Tibial nerve (tissue), 4 donors: ENCODE data around the gene TBXAS1. TPM values are rescaled to one million over a fixed set of nuclear protein-coding genes. Genes with fewer than 3 reads are reported as not detected.
A peak's percentile ranks its signal among the peaks of the same experiment; 100 is the strongest.

ENCODE experiments used
- DNase-seq, 2 donors: peaks; one replicate each; pipeline ENCODE4 v3.0.0-alpha.2; 2019; ENCODE audit warnings: low spot score in 2 of 2
- H3K27ac ChIP-seq, 4 donors: fragments of 200-600 bp; sonication (generic) in 3 of 4; one replicate each; pipeline ENCODE4 v1.5.1; 2017 to 2019; ENCODE audit warnings: mild to moderate bottlenecking in 1 of 4
- H3K27me3 ChIP-seq, 2 donors: fragments of 200-600 bp; sonication (generic) in 1 of 2; one replicate each; pipeline versions ENCODE4 v1.5.1 to v1.6.0; 2017 to 2019
- H3K36me3 ChIP-seq, 3 donors: fragments of 200-600 bp; sonication (generic); one replicate each; pipeline ENCODE4 v1.5.1; 2018 to 2019
- H3K4me1 ChIP-seq, 4 donors: fragments of 200-600 bp; sonication (generic) in 3 of 4; one replicate each; pipeline ENCODE4 v1.5.1; 2017 to 2019
- H3K4me3 ChIP-seq, 4 donors: fragments of 200-600 bp; sonication (generic) in 3 of 4; one replicate each; pipeline ENCODE4 v1.5.1; 2017 to 2019; ENCODE audit warnings: mild to moderate bottlenecking in 1 of 4, moderate library complexity in 1 of 4
- H3K9me3 ChIP-seq, 4 donors: fragments of 200-600 bp; sonication (generic) in 3 of 4; one replicate each; pipeline ENCODE4 v1.5.1; 2017 to 2019
- CTCF ChIP-seq, 5 experiments: fragments of 200-600 bp in 3 of 5; fragments of 450-650 bp in 2 of 5; sonication (generic) in 3 of 5; IDR thresholded peaks; one replicate each; pipeline ENCODE4 v1.5.1; 2016 to 2019; ENCODE audit warnings: antibody characterized with exemption in 5 of 5, mild to moderate bottlenecking in 3 of 5, moderate library complexity in 2 of 5
- EP300 ChIP-seq, 2 donors: sonication (generic); formaldehyde crosslinking; IDR thresholded peaks; one replicate each; pipeline ENCODE4 v1.6.1; 2017; ENCODE audit warnings: antibody characterized with exemption in 2 of 2, mild to moderate bottlenecking in 1 of 2
- POLR2A ChIP-seq, 2 donors: fragments of 450-650 bp; IDR thresholded peaks; one replicate each; pipeline ENCODE4 v1.6.1; 2017; ENCODE audit warnings: antibody characterized with exemption in 2 of 2, mild to moderate bottlenecking in 2 of 2, moderate library complexity in 2 of 2
- WGBS, 2 donors: methylation state at CpG; one replicate each; pipeline ENCODE4 v1.1.5; 2018; 5-methylcytosine and 5-hydroxymethylcytosine counted together
- total RNA-seq, 4 donors: library from RNA; depleted of rRNA; stranded (reverse); fragments of >200 nt; gene quantifications; one replicate each; pipeline ENCODE4 v1.1.0, GENCODE V29; 2016

TBXAS1 gene
- total RNA-seq, 4 donors from 2014 or later, result 19.0 to 80.4 (median 30.5) TPM

- no peak overlapping the region for H3K27ac ChIP-seq
- H3K4me1 ChIP-seq, result no peaks in the 10 kb centered on the region
- DNase-seq, result no peak
- H3K9me3 ChIP-seq, result no peaks in the 10 kb centered on the region
- no peak overlapping the region for H3K4me3 ChIP-seq
- no peaks in the 10 kb centered on the region for H3K36me3 ChIP-seq
- peak in 2 of 5 experiments; percentile 11 to 15 for TF ChIP-seq CTCF (IDR thresholded peaks at IDR 0.05)
- TF ChIP-seq EP300 (IDR thresholded peaks at IDR 0.05), result no peak
- no peak for TF ChIP-seq POLR2A (IDR thresholded peaks at IDR 0.05)
- H3K27me3 ChIP-seq, result no peaks in the 10 kb centered on the region
- 48 to 50% methylated on average over 13 of the region's 13 CpGs for WGBS, 2 donors
Observed at GRCh38 chr7:140005754-140006503, 176.9 kb downstream of the TBXAS1 start.

GRCh38 chr7:140006600-140006999, 177.5 kb downstream of the TBXAS1 start:
- H3K9me3 ChIP-seq, result no peaks in the 10 kb centered on the region
- no peak overlapping the region for H3K4me3 ChIP-seq
- no peak for DNase-seq
- no peaks in the 10 kb centered on the region for H3K4me1 ChIP-seq
- WGBS, 2 donors, result 90 to 93% methylated on average over 10 of the region's 10 CpGs
- TF ChIP-seq CTCF (IDR thresholded peaks at IDR 0.05), result no peak
- no peak for TF ChIP-seq EP300 (IDR thresholded peaks at IDR 0.05)
- H3K27ac ChIP-seq, result no peak overlapping the region
- H3K27me3 ChIP-seq, result no peaks in the 10 kb centered on the region
- no peaks in the 10 kb centered on the region for H3K36me3 ChIP-seq

GRCh38 chr7:140007051-140007690, 178.1 kb downstream of the TBXAS1 start:
- WGBS, 2 donors, result 87 to 88% methylated on average over 11 of the region's 11 CpGs
- Histone ChIP-seq H3K27ac (no peak overlapping the region), H3K36me3 (no peaks in the 10 kb centered on the region), H3K4me3 (no peak overlapping the region), H3K9me3 (no peaks in the 10 kb centered on the region), H3K27me3 (no peaks in the 10 kb centered on the region), H3K4me1 (no peaks in the 10 kb centered on the region)
- no peak for DNase-seq
- TF ChIP-seq CTCF (IDR thresholded peaks at IDR 0.05), result no peak
- no peak for TF ChIP-seq POLR2A (IDR thresholded peaks at IDR 0.05)
- TF ChIP-seq EP300 (IDR thresholded peaks at IDR 0.05), result no peak

DNA sequence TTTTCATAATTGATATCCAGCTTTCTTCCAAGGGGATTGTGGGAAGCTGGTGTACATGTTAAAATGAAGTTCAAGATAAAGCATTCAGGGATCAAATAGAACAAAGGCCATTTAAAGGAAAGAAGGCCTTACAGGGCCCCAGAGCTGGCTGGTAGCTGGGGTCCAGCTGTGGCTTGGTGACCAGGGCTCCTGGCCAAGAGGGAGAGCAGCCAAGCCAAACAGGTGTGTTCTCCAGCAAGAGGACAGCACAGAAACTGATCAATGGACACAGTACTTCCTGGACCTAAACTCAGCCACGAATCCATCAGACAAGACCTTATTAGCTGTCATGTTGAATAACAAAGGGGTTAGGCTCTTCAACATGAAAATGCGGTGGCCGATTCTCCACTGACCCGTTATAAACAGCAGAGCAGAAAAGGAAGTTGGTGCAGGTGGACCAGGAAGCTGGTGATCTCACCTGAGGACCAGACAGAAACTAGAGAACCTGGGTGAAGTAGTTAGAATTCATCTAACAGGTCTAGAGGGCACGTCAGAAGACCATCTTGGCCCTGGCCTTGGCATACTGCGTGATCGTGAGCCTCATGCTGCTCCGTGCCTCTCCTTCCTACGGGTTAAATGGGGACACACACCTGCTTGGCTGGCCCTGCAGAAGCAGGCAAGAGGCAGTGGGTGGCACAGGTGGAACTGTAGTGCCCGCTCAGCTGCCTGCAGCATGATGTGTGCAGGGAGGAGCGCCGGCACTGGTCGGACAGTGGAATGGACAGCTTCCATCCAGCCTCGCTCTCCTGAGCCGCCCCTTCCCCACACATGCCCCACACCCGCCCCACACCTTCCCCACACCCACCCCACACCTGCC, 179.9 kb downstream of the TBXAS1 start:
- H3K4me1 ChIP-seq, result no peaks in the 10 kb centered on the region
- no peaks in the 10 kb centered on the region for H3K9me3 ChIP-seq
- no peaks in the 10 kb centered on the region for H3K27me3 ChIP-seq
- no peak overlapping the region for H3K27ac ChIP-seq
- 88 to 92% methylated on average over 11 to 15 of the region's 16 CpGs for whole genome bisulfite sequencing, 2 donors
- no peak overlapping the region for H3K4me3 ChIP-seq
- TF ChIP-seq CTCF (IDR thresholded peaks at IDR 0.05) (no peak), POLR2A (IDR thresholded peaks at IDR 0.05) (no peak), EP300 (IDR thresholded peaks at IDR 0.05) (no peak)
- DNase-seq, result no peak
- H3K36me3 ChIP-seq, result no peaks in the 10 kb centered on the region
